SK-N-SH treated with all-trans-retinoic acid at 6 μM for 48 hours (cell line): ENCODE results near the gene KLHDC4.

Experiments used
- ATAC-seq: fragments of 200-7000 bp; cut with Tn5 transposase; 3 replicates; pipeline ENCODE4 v1.9.1; 2020; ENCODE audit warnings: mild to moderate bottlenecking, moderate library complexity
- ARNTL ChIP-seq: fragments of 450-650 bp; formaldehyde crosslinking; IDR thresholded peaks from 2 replicates; pipeline ENCODE4 v1.5.0; 2020; ENCODE audit warnings: low read depth, mild to moderate bottlenecking, moderate library complexity, borderline replicate concordance
- CREB5 ChIP-seq: fragments of 250-450 bp; sonication (Bioruptor Pico); IDR thresholded peaks from 2 replicates; pipeline ENCODE4 v1.5.1; 2020; ENCODE audit warnings: low read depth, mild to moderate bottlenecking, moderate library complexity
- CSDC2 ChIP-seq: fragments of 250-450 bp; sonication (Bioruptor Pico); IDR thresholded peaks from 2 replicates; pipeline ENCODE4 v1.5.0; 2020; ENCODE audit warnings: mild to moderate bottlenecking, moderate library complexity
- CSRNP3 ChIP-seq: fragments of 250-450 bp; sonication (Bioruptor Pico); IDR thresholded peaks from 2 replicates; pipeline ENCODE4 v1.5.1; 2021; ENCODE audit warnings: mild to moderate bottlenecking, moderate library complexity
- GLIS3 ChIP-seq: fragments of 250-450 bp; sonication (Bioruptor Pico); IDR thresholded peaks from 2 replicates; pipeline ENCODE4 v1.5.0; 2020; ENCODE audit warnings: mild to moderate bottlenecking, moderate library complexity
- ISL1 ChIP-seq: fragments of 250-450 bp; sonication (Bioruptor Pico); IDR thresholded peaks from 2 replicates; pipeline ENCODE4 v2.1.2; 2022; ENCODE audit warnings: mild to moderate bottlenecking, moderate library complexity
- PATZ1 ChIP-seq: fragments of 250-450 bp; sonication (Bioruptor Pico); IDR thresholded peaks from 2 replicates; pipeline ENCODE4 v1.8.0; 2020; ENCODE audit warnings: mild to moderate bottlenecking, moderate library complexity, borderline replicate concordance
- POU6F1 ChIP-seq: fragments of 250-450 bp; sonication (Bioruptor Pico); IDR thresholded peaks from 2 replicates; pipeline ENCODE4 v1.8.0; 2021; ENCODE audit warnings: low read depth, mild to moderate bottlenecking, moderate library complexity, borderline replicate concordance
- PPARA ChIP-seq: fragments of 250-450 bp; sonication (Bioruptor Pico); IDR thresholded peaks from 2 replicates; pipeline ENCODE4 v1.5.0; 2020; ENCODE audit warnings: mild to moderate bottlenecking, borderline replicate concordance
- RARB ChIP-seq: fragments of 250-450 bp; sonication (Bioruptor Pico); IDR thresholded peaks from 2 replicates; pipeline ENCODE4 v1.8.0; 2021; ENCODE audit warnings: mild to moderate bottlenecking, moderate library complexity
- SNAI2 ChIP-seq: fragments of 250-450 bp; sonication (Bioruptor Pico); IDR thresholded peaks from 2 replicates; pipeline ENCODE4 v1.5.0; 2020; ENCODE audit warnings: mild to moderate bottlenecking, moderate library complexity
- TCF4 ChIP-seq: fragments of 250-450 bp; sonication (Bioruptor Pico); IDR thresholded peaks from 2 replicates; pipeline ENCODE4 v1.8.0; 2021; ENCODE audit warnings: mild to moderate bottlenecking, moderate library complexity, borderline replicate concordance
- TOX ChIP-seq: fragments of 250-450 bp; sonication (Bioruptor Pico); IDR thresholded peaks from 2 replicates; pipeline ENCODE4 v1.8.0; 2021; ENCODE audit warnings: mild to moderate bottlenecking, moderate library complexity, borderline replicate concordance
- TSHZ2 ChIP-seq: fragments of 250-450 bp; sonication (Bioruptor Pico); IDR thresholded peaks from 2 replicates; pipeline ENCODE4 v1.5.0; 2020; ENCODE audit warnings: mild to moderate bottlenecking, moderate library complexity
- ZC3H10 ChIP-seq: fragments of 250-450 bp; sonication (Bioruptor Pico); IDR thresholded peaks from 2 replicates; pipeline ENCODE4 v1.5.1; 2021; ENCODE audit warnings: mild to moderate bottlenecking, moderate library complexity
- ZFP3 ChIP-seq: fragments of 250-450 bp; sonication (Bioruptor Pico); IDR thresholded peaks from 2 replicates; pipeline ENCODE4 v1.5.0; 2020; ENCODE audit warnings: mild to moderate bottlenecking, moderate library complexity
- ZFP30 ChIP-seq: fragments of 450-650 bp; formaldehyde crosslinking; IDR thresholded peaks from 2 replicates; pipeline ENCODE4 v1.5.0; 2022; ENCODE audit warnings: mild to moderate bottlenecking, moderate library complexity
- ZNF565 ChIP-seq: fragments of 450-650 bp; formaldehyde crosslinking; conservative IDR thresholded peaks from 2 replicates; pipeline ENCODE4 v1.5.0; 2020; ENCODE audit warnings: low read depth, mild to moderate bottlenecking, moderate library complexity
- ZNF8 ChIP-seq: fragments of 450-650 bp; formaldehyde crosslinking; IDR thresholded peaks from 2 replicates; pipeline ENCODE4 v1.5.0; 2020; ENCODE audit warnings: mild to moderate bottlenecking, moderate library complexity

Gene KLHDC4

GRCh38 chr16:87715658-87716057 is 50.1 kb downstream of the KLHDC4 start:
- ATAC-seq, result no peak
- TF ChIP-seq PPARA (CRISPR knock-in tag) (no peak), RARB (no peak), ISL1 (CRISPR knock-in tag) (no peak), SNAI2 (CRISPR knock-in tag) (no peak), ZFP30 (CRISPR knock-in tag) (no peak), TOX (CRISPR knock-in tag) (no peak), TCF4 (CRISPR knock-in tag) (no peak), CSDC2 (CRISPR knock-in tag) (no peak), CREB5 (CRISPR knock-in tag) (no peak), POU6F1 (CRISPR knock-in tag) (no peak), ZFP3 (CRISPR knock-in tag) (no peak), ARNTL (CRISPR knock-in tag) (no peak), PATZ1 (no peak), ZNF565 (CRISPR knock-in tag) (no peak), ZNF8 (CRISPR knock-in tag) (no peak), CSRNP3 (no peak)

GRCh38 chr16:87715231-87715630 is 50.6 kb downstream of the KLHDC4 start:
- no peak for TF ChIP-seq CSDC2 (CRISPR knock-in tag)
- no peak for TF ChIP-seq TSHZ2 (CRISPR knock-in tag)
- no peak for TF ChIP-seq POU6F1 (CRISPR knock-in tag)
- TF ChIP-seq GLIS3 (CRISPR knock-in tag), result no peak
- ATAC-seq, result no peak

GRCh38 chr16:87713451-87714229 is 52.1 kb downstream of the KLHDC4 start:
- no peak for ATAC-seq
- TF ChIP-seq ZFP3 (CRISPR knock-in tag) (no peak), CSDC2 (CRISPR knock-in tag) (no peak), ZC3H10 (CRISPR knock-in tag) (no peak), CSRNP3 (no peak), TOX (CRISPR knock-in tag) (no peak), SNAI2 (CRISPR knock-in tag) (no peak), CREB5 (CRISPR knock-in tag) (no peak), GLIS3 (CRISPR knock-in tag) (no peak), TSHZ2 (CRISPR knock-in tag) (no peak)
